ENCODE data around the gene RNF13.

Gene RNF13

DNA sequence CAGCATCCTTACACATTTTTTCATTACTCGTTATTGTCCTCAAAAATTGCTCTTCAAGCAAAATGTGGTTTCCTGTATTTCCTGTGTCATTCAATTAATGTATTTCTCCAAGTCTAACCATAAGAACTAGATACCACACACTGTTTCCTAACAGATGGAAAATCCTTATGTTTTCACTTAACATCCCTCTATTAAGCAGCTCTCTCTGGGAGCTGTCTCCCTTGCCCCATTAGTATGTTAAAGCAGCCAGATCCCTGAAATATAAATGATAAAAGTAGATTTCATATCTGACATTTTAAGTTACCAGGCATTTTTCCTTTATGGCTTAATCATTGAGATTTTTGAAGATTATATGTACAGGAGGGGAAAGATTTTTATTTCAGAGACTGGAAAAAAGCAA is 141.8 kb downstream of the RNF13 start:
- no peaks in the 10 kb centered on the region for H3K9me2 ChIP-seq (replicated peaks; ENCODE audit: insufficient read depth, low read length)
- H3K4me3 ChIP-seq (ENCODE audit: low read length) = no peak overlapping the region
- 0 out of 2 replicates have a peak overlapping the region, but pooled peaks have one; percentile 5 for H3K4me2 ChIP-seq (ENCODE audit: low read depth, low read length)
- no peak overlapping the region for H2AFZ ChIP-seq (ENCODE audit: low read length)
- H3K9ac ChIP-seq (ENCODE audit: low read length) = no peak overlapping the region
- H3K9me3 ChIP-seq (replicated peaks; ENCODE audit: insufficient read depth, low read length) = no peaks in the 10 kb centered on the region
- no peaks in the 10 kb centered on the region for H3K79me2 ChIP-seq (ENCODE audit: low read length)
- no peaks in the 10 kb centered on the region for H4K20me1 ChIP-seq (ENCODE audit: insufficient read depth, low read length)
- H3K36me3 ChIP-seq (replicated peaks; ENCODE audit: insufficient read depth, low read length) = no peaks in the 10 kb centered on the region
- H3F3A ChIP-seq (ENCODE audit: insufficient read depth, low read length) = no peaks in the 10 kb centered on the region
- no peak overlapping the region for H3K27ac ChIP-seq (ENCODE audit: low read length)
- H3K4me1 ChIP-seq (ENCODE audit: low read length) = peaks cover 11% of the 10 kb centered on the region
- no peaks in the 10 kb centered on the region for H3K27me3 ChIP-seq (replicated peaks; ENCODE audit: insufficient read depth, low read length)
- no peak for DNase-seq
- TF ChIP-seq EZH2 (optimal IDR thresholded peaks at IDR 0.05; ENCODE audit: low read depth, low read length) (no peak), EZH2phosphoT487 (IDR thresholded peaks at IDR 0.05; ENCODE audit: low read length) (no peak)
- TF ChIP-seq, protein P1, sequence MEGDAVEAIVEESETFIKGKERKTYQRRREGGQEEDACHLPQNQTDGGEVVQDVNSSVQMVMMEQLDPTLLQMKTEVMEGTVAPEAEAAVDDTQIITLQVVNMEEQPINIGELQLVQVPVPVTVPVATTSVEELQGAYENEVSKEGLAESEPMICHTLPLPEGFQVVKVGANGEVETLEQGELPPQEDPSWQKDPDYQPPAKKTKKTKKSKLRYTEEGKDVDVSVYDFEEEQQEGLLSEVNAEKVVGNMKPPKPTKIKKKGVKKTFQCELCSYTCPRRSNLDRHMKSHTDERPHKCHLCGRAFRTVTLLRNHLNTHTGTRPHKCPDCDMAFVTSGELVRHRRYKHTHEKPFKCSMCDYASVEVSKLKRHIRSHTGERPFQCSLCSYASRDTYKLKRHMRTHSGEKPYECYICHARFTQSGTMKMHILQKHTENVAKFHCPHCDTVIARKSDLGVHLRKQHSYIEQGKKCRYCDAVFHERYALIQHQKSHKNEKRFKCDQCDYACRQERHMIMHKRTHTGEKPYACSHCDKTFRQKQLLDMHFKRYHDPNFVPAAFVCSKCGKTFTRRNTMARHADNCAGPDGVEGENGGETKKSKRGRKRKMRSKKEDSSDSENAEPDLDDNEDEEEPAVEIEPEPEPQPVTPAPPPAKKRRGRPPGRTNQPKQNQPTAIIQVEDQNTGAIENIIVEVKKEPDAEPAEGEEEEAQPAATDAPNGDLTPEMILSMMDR (IDR thresholded peaks at IDR 0.05; ENCODE audit: low read length) = no peak

DNA sequence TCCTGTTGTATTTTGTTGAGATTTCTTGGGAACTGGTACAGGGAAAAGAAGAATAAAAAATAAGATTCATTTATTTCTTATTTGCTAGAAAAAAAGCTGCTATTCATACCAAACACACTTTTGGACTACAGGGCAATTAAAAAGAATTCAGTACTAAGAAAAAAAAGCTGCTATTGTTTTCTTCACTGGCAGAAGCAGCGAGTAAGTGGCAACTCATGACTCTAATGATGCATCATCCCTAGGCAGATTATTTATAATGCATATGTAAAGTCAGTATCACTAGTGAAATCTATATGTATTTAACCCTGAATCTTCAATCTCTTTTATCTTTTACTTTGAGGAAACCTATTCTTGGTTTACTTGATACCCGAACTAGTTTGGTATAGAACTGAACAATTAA is 142.4 kb downstream of the RNF13 start:
- Histone ChIP-seq H3K4me1 (ENCODE audit: low read length) (peaks cover 11% of the 10 kb centered on the region), H3F3A (ENCODE audit: insufficient read depth, low read length) (no peaks in the 10 kb centered on the region), H3K9me3 (replicated peaks; ENCODE audit: insufficient read depth, low read length) (no peaks in the 10 kb centered on the region), H3K79me2 (ENCODE audit: low read length) (no peaks in the 10 kb centered on the region), H3K9me2 (replicated peaks; ENCODE audit: insufficient read depth, low read length) (no peaks in the 10 kb centered on the region), H2AFZ (ENCODE audit: low read length) (no peak overlapping the region), H4K20me1 (ENCODE audit: insufficient read depth, low read length) (no peaks in the 10 kb centered on the region), H3K36me3 (replicated peaks; ENCODE audit: insufficient read depth, low read length) (no peaks in the 10 kb centered on the region), H3K27ac (ENCODE audit: low read length) (no peak overlapping the region), H3K9ac (ENCODE audit: low read length) (no peak overlapping the region), H3K27me3 (replicated peaks; ENCODE audit: insufficient read depth, low read length) (no peaks in the 10 kb centered on the region), H3K4me2 (ENCODE audit: low read depth, low read length) (no peak overlapping the region), H3K4me3 (ENCODE audit: low read length) (no peak overlapping the region)
- no peak for DNase-seq
- no peak for TF ChIP-seq EZH2 (optimal IDR thresholded peaks at IDR 0.05; ENCODE audit: low read depth, low read length)
- TF ChIP-seq EZH2phosphoT487 (IDR thresholded peaks at IDR 0.05; ENCODE audit: low read length) = no peak
- TF ChIP-seq, protein P1 (IDR thresholded peaks at IDR 0.05; ENCODE audit: low read length) = no peak

DNA sequence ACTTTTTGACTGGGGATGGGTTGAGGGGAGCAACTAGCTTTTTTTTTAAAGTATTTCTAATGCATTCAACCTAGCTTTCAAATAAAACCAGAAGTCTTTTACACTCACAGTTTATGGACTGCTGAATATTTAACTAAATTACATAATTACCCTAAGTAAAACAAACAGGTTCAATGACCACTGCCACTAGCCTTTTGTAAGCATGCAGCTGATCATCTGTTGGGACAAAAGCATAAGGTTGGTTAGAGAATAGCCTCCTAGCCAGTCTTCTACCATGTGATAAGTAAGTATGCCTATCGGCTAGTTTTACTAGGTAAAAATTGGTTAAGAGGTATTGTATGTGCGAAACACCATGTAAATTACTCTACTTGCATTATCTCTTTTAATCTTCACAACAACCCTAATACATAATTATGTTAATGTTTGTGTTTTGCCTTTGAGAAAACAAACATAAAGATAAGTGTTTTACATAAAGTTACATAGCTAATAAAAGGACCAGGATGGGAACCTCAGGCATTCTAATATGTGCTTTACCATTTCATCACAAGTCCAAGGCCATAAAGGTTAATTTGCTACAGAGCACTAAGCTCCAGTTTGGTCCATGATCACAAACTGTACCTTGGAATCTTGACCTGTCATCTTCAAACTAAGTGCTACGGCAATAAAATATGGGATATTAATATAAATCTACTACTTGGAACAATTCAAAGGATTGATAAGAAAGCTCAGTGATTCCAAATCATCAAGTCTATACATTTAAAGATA is 144.5 kb downstream of the RNF13 start:
- H3K9me3 ChIP-seq (replicated peaks; ENCODE audit: insufficient read depth, low read length) = no peaks in the 10 kb centered on the region
- H4K20me1 ChIP-seq (ENCODE audit: insufficient read depth, low read length) = no peaks in the 10 kb centered on the region
- H3K9me2 ChIP-seq (replicated peaks; ENCODE audit: insufficient read depth, low read length) = no peaks in the 10 kb centered on the region
- TF ChIP-seq EZH2phosphoT487 (IDR thresholded peaks at IDR 0.05; ENCODE audit: low read length) (no peak), EZH2 (optimal IDR thresholded peaks at IDR 0.05; ENCODE audit: low read depth, low read length) (no peak)
- TF ChIP-seq, protein P1 (IDR thresholded peaks at IDR 0.05; ENCODE audit: low read length) = no peak
- no peak overlapping the region for H3K27ac ChIP-seq (ENCODE audit: low read length)
- H3K4me2 ChIP-seq (ENCODE audit: low read depth, low read length) = no peak overlapping the region
- no peak overlapping the region for H3K4me3 ChIP-seq (ENCODE audit: low read length)
- no peaks in the 10 kb centered on the region for H3F3A ChIP-seq (ENCODE audit: insufficient read depth, low read length)
- DNase-seq = no peak
- no peak overlapping the region for H3K9ac ChIP-seq (ENCODE audit: low read length)
- H3K27me3 ChIP-seq (replicated peaks; ENCODE audit: insufficient read depth, low read length) = no peaks in the 10 kb centered on the region
- no peak overlapping the region for H2AFZ ChIP-seq (ENCODE audit: low read length)
- H3K4me1 ChIP-seq (ENCODE audit: low read length) = peaks cover 11% of the 10 kb centered on the region
- no peaks in the 10 kb centered on the region for H3K36me3 ChIP-seq (replicated peaks; ENCODE audit: insufficient read depth, low read length)
- no peaks in the 10 kb centered on the region for H3K79me2 ChIP-seq (ENCODE audit: low read length)

Data from MM.1S (cell line).